Measurements from ENCODE around the gene GUCY2F.

The GUCY2F gene

DNA sequence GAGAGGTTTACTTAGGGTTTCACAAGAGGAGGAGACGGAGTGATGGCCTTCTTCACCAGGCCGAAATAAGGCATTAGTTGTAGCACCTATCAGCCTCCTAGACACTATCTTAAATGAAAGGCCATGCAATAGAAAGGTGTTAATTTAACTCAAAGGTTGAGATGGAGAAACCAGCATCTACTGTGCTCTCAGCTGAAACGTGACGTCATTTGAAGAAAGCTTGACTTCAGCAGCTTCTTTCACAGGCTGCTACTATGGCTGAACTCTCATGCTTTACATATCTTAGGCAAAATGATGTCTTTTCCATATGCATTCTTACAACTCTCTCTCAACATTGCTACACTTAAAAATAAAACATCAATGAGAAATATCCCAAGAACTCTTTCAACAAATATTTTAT is 99.6 kb downstream of the GUCY2F start:
- TF ChIP-seq, protein P1, sequence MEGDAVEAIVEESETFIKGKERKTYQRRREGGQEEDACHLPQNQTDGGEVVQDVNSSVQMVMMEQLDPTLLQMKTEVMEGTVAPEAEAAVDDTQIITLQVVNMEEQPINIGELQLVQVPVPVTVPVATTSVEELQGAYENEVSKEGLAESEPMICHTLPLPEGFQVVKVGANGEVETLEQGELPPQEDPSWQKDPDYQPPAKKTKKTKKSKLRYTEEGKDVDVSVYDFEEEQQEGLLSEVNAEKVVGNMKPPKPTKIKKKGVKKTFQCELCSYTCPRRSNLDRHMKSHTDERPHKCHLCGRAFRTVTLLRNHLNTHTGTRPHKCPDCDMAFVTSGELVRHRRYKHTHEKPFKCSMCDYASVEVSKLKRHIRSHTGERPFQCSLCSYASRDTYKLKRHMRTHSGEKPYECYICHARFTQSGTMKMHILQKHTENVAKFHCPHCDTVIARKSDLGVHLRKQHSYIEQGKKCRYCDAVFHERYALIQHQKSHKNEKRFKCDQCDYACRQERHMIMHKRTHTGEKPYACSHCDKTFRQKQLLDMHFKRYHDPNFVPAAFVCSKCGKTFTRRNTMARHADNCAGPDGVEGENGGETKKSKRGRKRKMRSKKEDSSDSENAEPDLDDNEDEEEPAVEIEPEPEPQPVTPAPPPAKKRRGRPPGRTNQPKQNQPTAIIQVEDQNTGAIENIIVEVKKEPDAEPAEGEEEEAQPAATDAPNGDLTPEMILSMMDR (IDR thresholded peaks at IDR 0.05; ENCODE audit: extremely low read depth, missing control alignments) = no peak
- DNase-seq (ENCODE audit: low spot score) = no peak

DNA sequence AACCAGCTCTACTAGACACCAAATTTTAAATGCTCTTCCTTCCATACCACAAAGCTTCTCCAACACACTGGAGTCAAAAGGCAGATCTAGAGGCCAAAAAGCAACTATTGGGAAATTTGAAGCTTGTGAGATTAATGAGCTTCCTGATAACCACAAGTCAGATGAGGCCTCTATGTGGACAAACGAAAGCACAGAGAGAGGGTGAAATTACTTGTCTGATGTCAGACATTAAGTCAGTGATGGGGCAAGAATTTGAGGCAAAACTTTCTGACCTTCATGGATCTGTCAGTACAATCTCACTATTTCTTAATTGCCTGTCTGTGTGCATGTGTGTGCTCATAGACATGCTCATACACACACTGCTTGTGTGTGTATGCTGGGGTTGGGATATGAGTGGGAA is 103.6 kb downstream of the GUCY2F start:
- TF ChIP-seq, protein P1 (IDR thresholded peaks at IDR 0.05; ENCODE audit: extremely low read depth, missing control alignments) = no peak
- no peak for DNase-seq (ENCODE audit: low spot score)

DNA sequence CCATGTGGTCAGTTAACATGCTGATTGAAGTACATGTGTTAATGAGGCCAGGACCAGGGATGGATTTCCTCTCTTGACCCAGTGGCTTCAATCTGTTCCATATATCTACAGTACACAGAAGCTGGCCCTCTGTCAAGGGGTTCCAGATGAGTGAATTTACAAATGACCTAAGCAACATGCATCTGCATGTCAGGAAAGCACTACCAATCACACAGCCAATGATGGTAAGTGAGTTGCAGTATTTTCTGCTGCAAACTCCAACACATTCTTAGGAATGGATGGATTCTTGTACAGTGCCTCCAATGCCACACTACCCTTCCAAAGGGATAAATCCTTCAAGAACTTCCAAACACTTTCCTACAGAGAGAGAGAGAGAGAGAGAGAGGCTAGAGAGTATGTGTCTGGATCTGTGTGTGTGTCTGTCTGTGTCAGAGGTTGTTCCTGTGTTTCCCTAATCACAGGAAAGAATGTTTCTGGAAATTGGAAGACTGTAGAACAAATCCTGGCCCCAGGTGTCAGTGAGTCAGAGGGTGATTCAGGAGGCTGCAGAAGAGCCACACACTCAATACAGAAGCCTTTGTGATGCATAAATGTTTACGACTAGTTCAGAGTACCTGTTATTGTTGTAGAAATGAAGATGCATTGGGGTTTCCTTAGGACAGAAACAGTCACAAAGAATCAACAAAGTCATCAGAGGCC is 107.5 kb downstream of the GUCY2F start:
- DNase-seq (ENCODE audit: low spot score) = no peak
- TF ChIP-seq, protein P1 (IDR thresholded peaks at IDR 0.05; ENCODE audit: extremely low read depth, missing control alignments) = no peak

DNA sequence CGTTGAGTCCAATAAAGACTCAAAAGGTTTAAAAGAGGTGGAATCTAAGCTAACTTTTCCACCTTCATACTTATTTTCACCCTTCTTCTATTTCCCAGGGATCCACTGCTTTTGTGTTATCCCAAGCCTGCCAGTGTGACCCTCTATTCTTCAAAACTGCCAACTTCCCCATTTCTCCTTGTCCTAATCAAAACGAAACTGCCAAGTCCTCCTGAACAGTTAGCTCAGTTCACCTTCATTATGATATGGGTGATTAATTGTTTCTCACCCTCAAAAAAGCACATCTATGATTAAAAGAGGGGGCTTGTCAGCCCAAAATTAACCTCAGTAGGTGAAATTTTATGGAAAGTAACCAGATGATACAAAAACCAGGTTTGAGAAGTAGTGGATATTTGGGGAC is 108.4 kb downstream of the GUCY2F start:
- TF ChIP-seq, protein P1 (IDR thresholded peaks at IDR 0.05; ENCODE audit: extremely low read depth, missing control alignments) = no peak
- DNase-seq (ENCODE audit: low spot score) = no peak

DNA sequence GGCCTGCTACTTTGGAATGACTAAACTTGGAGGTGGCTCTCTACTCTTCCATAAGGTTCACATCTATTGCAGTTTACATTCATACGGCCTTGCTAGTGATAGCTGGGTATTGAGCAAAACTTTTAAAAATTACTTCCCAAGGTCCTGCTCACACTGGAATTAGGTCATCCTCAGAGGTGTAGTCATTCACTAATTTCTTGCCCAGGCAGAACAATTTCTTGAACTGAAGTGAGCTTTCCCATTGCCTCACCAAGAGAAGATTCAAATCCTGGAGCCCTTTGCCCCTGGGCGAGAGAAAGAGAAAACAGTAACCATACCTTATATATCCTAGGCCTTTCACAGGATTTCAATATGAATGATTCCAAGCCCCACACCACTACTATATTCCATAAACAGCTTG is 109.2 kb downstream of the GUCY2F start:
- DNase-seq (ENCODE audit: low spot score) = no peak
- TF ChIP-seq, protein P1 (IDR thresholded peaks at IDR 0.05; ENCODE audit: extremely low read depth, missing control alignments) = no peak

DNA sequence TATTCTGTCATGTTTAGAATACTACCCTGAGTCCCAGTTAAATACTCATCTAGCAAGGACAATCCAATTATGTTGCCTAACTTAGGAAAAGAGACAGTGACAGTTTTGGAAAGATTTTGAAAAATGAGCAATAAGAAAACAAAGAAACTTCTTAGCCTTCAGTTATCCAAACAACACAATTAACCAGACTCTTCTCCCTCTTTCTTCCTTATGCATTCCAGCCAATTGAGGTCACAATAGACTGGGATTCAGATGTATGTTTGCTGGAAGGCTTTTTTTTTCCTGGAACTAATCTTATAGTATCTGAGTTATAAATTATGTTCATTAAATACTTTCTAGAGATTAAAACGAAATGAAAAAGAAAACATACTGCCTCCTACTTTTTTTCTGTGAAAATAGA is 109.6 kb downstream of the GUCY2F start:
- TF ChIP-seq, protein P1 (IDR thresholded peaks at IDR 0.05; ENCODE audit: extremely low read depth, missing control alignments) = no peak
- no peak for DNase-seq (ENCODE audit: low spot score)

DNA sequence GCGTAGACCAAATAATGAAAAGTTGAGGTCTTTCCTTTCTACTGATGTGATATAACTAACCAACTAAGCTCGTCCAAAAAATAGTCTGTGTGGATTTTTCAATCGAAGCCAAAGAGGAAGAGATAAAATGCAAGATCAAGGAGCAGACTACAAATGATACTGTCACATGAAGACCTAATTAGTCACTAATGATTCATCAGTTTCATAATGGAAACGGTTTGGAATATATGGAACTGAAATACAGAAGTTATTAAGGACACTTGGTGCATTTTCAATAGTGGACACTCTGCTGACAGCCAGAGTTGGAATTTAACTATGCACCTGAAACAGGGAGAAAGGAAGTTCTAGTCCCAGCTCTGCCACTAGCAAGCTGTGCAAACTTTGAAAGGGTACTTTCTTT is 119.8 kb downstream of the GUCY2F start:
- DNase-seq (ENCODE audit: low spot score) = no peak
- TF ChIP-seq, protein P1 (IDR thresholded peaks at IDR 0.05; ENCODE audit: extremely low read depth, missing control alignments) = no peak

Measured in GM20000 (cell line).